ENCODE results near the gene ADAMTS1.

GRCh38 chr21:26845759-26846035, 488 bp upstream of the ADAMTS1 start:
- TF ChIP-seq, protein P1, sequence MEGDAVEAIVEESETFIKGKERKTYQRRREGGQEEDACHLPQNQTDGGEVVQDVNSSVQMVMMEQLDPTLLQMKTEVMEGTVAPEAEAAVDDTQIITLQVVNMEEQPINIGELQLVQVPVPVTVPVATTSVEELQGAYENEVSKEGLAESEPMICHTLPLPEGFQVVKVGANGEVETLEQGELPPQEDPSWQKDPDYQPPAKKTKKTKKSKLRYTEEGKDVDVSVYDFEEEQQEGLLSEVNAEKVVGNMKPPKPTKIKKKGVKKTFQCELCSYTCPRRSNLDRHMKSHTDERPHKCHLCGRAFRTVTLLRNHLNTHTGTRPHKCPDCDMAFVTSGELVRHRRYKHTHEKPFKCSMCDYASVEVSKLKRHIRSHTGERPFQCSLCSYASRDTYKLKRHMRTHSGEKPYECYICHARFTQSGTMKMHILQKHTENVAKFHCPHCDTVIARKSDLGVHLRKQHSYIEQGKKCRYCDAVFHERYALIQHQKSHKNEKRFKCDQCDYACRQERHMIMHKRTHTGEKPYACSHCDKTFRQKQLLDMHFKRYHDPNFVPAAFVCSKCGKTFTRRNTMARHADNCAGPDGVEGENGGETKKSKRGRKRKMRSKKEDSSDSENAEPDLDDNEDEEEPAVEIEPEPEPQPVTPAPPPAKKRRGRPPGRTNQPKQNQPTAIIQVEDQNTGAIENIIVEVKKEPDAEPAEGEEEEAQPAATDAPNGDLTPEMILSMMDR (IDR thresholded peaks at IDR 0.05; ENCODE audit: extremely low read depth in 1 of 2, insufficient read depth in 1 of 2, low read depth in 1 of 2, low read length in 2 of 2) = no peak
- TF ChIP-seq POLR2A (IDR thresholded peaks at IDR 0.05; ENCODE audit: low read depth, low read length) (no peak), JUN (IDR thresholded peaks at IDR 0.05; ENCODE audit: borderline replicate concordance, insufficient read depth, insufficient read length, low read depth) (no peak), FOS (IDR thresholded peaks at IDR 0.05; ENCODE audit: borderline replicate concordance, insufficient read depth, low read length) (no peak), EZH2 (IDR thresholded peaks at IDR 0.05; ENCODE audit: borderline replicate concordance, low read depth, low read length, severe bottlenecking) (no peak), POLR2AphosphoS5 (IDR thresholded peaks at IDR 0.05; ENCODE audit: insufficient read depth, low read depth, low read length) (no peak), GATA2 (IDR thresholded peaks at IDR 0.05; ENCODE audit: insufficient read depth, insufficient read length, low read depth, low read length) (no peak)
- TF ChIP-seq, protein P2, sequence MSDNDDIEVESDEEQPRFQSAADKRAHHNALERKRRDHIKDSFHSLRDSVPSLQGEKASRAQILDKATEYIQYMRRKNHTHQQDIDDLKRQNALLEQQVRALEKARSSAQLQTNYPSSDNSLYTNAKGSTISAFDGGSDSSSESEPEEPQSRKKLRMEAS (IDR thresholded peaks at IDR 0.05; ENCODE audit: insufficient read depth, insufficient read length) = no peak

All from endothelial cell of umbilical vein (primary cell).